ENCODE data around the gene BNC1.

BNC1 gene

GRCh38 chr15:83284559-83285283, at the start of gene BNC1:
Gene BNC1, minus strand, starts transcription at chr15:83284664. Its CDS starts 36 bp downstream, at chr15:83284628.
- DNase-seq: no peak

- no peak for DNase-seq
Measured at GRCh38 chr15:83327041-83327440, 42.6 kb upstream of the BNC1 start.

GRCh38 chr15:83324799-83325198, 40.3 kb upstream of the BNC1 start:
- no peak for DNase-seq

GRCh38 chr15:83323296-83323711, 38.8 kb upstream of the BNC1 start:
- DNase-seq: no peak

GRCh38 chr15:83322691-83323090, 38.2 kb upstream of the BNC1 start:
- no peak for DNase-seq

GRCh38 chr15:83322061-83322460, 37.6 kb upstream of the BNC1 start:
- no peak for DNase-seq

GRCh38 chr15:83320844-83321243, 36.4 kb upstream of the BNC1 start:
- no peak for DNase-seq

- DNase-seq: no peak
Measured at GRCh38 chr15:83320404-83320803, 35.9 kb upstream of the BNC1 start.

GRCh38 chr15:83319771-83320170, 35.3 kb upstream of the BNC1 start:
- DNase-seq: no peak

- no peak for DNase-seq
Measured at GRCh38 chr15:83318861-83319415, 34.5 kb upstream of the BNC1 start.

- no peak for DNase-seq
Measured at GRCh38 chr15:83318036-83318435, 33.6 kb upstream of the BNC1 start.

- DNase-seq: no peak
Measured at GRCh38 chr15:83312071-83312470, 27.6 kb upstream of the BNC1 start.

GRCh38 chr15:83310521-83311456, 26.3 kb upstream of the BNC1 start:
- DNase-seq: no peak

GRCh38 chr15:83308671-83309070, 24.2 kb upstream of the BNC1 start:
- no peak for DNase-seq

GRCh38 chr15:83306561-83306960, 22.1 kb upstream of the BNC1 start:
- DNase-seq: no peak

GRCh38 chr15:83305704-83306291, 21.3 kb upstream of the BNC1 start:
- no peak for DNase-seq

GRCh38 chr15:83304861-83305703, 20.6 kb upstream of the BNC1 start:
- DNase-seq: no peak

GRCh38 chr15:83303535-83303934, 19.1 kb upstream of the BNC1 start:
- no peak for DNase-seq

- DNase-seq: no peak
Measured at GRCh38 chr15:83300826-83301225, 16.4 kb upstream of the BNC1 start.

- DNase-seq: no peak
Measured at GRCh38 chr15:83299462-83299861, 15.0 kb upstream of the BNC1 start.

- no peak for DNase-seq
Measured at GRCh38 chr15:83295417-83295816, 11.0 kb upstream of the BNC1 start.

- no peak for DNase-seq
Measured at GRCh38 chr15:83293201-83293600, 8.7 kb upstream of the BNC1 start.
